Trophoblast cell (in vitro differentiated cells and primary cell): Measurements from ENCODE around the gene LRRC7.

Experiments
- DNase-seq, 2 donors: peaks; one replicate each; pipeline ENCODE4 v3.0.0-alpha.2; 2016
- H2AFZ ChIP-seq: 2 replicates; pipeline ENCODE4 v1.6.1; 2013; ENCODE audit warnings: low read length, moderate library complexity, mild to moderate bottlenecking; ENCODE audit not compliant: insufficient read depth, poor library complexity
- H2AK5ac ChIP-seq: 2 replicates; pipeline ENCODE4 v1.6.1; 2013; ENCODE audit warnings: mild to moderate bottlenecking, low read length
- H2BK120ac ChIP-seq: 2 replicates; pipeline ENCODE4 v1.6.1; 2013; ENCODE audit warnings: low read length, mild to moderate bottlenecking, moderate library complexity; ENCODE audit not compliant: insufficient read depth, poor library complexity
- H2BK12ac ChIP-seq: 2 replicates; pipeline ENCODE4 v1.6.1; 2013; ENCODE audit warnings: mild to moderate bottlenecking, low read length, moderate library complexity
- H2BK5ac ChIP-seq: 2 replicates; pipeline ENCODE4 v1.6.1; 2013; ENCODE audit warnings: low read length, low read depth, moderate library complexity, mild to moderate bottlenecking; ENCODE audit not compliant: poor library complexity
- H3K14ac ChIP-seq: 2 replicates; pipeline ENCODE4 v1.6.1; 2013; ENCODE audit warnings: mild to moderate bottlenecking, low read length
- H3K18ac ChIP-seq: 2 replicates; pipeline ENCODE4 v1.6.1; 2013; ENCODE audit warnings: mild to moderate bottlenecking, low read length
- H3K23ac ChIP-seq: 2 replicates; pipeline ENCODE4 v1.6.1; 2013; ENCODE audit warnings: low read length
- H3K27ac ChIP-seq: 2 replicates; pipeline ENCODE4 v1.5.1; 2013; ENCODE audit warnings: low read depth, mild to moderate bottlenecking, inconsistent platforms, low read length, moderate library complexity
- H3K27me3 ChIP-seq: 2 replicates; pipeline ENCODE4 v1.6.1; 2013; ENCODE audit warnings: inconsistent platforms, mild to moderate bottlenecking, low read length, moderate library complexity; ENCODE audit not compliant: insufficient read depth
- H3K36me3 ChIP-seq, 2 experiments: 1 replicate in 1 of 2; 2 replicates in 1 of 2; pipeline ENCODE4 v1.6.1; 2013; ENCODE audit warnings: low read length in 2 of 2, mild to moderate bottlenecking in 2 of 2, moderate library complexity in 1 of 2; ENCODE audit not compliant: insufficient read depth in 2 of 2, control insufficient read depth in 1 of 2
- H3K4ac ChIP-seq: 2 replicates; pipeline ENCODE4 v1.6.1; 2013; ENCODE audit warnings: low read depth, mild to moderate bottlenecking, low read length, moderate library complexity
- H3K4me1 ChIP-seq, 2 experiments: 1 replicate in 1 of 2; 2 replicates in 1 of 2; pipeline ENCODE4 v1.6.1; 2013; ENCODE audit warnings: low read length in 2 of 2, mild to moderate bottlenecking in 2 of 2, moderate library complexity in 1 of 2; ENCODE audit not compliant: insufficient read depth in 2 of 2, control insufficient read depth in 1 of 2
- H3K4me2 ChIP-seq: 2 replicates; pipeline ENCODE4 v1.6.1; 2013; ENCODE audit warnings: inconsistent platforms, mild to moderate bottlenecking, low read length, moderate library complexity
- H3K4me3 ChIP-seq: 2 replicates; pipeline ENCODE4 v1.5.1; 2013; ENCODE audit warnings: mild to moderate bottlenecking, low read depth, low read length, inconsistent platforms
- H3K79me1 ChIP-seq: one replicate; pipeline ENCODE4 v1.6.1; 2013; ENCODE audit warnings: low read length
- H3K79me2 ChIP-seq: 2 replicates; pipeline ENCODE4 v1.6.1; 2013; ENCODE audit warnings: low read length, mild to moderate bottlenecking; ENCODE audit not compliant: control insufficient read depth, insufficient read depth, poor library complexity
- H3K9ac ChIP-seq: 2 replicates; pipeline ENCODE4 v1.6.1; 2013; ENCODE audit warnings: mild to moderate bottlenecking, low read length
- H3K9me3 ChIP-seq: 2 replicates; pipeline ENCODE4 v1.6.1; 2013; ENCODE audit warnings: low read depth, mild to moderate bottlenecking, control low read depth, inconsistent platforms, low read length; ENCODE audit not compliant: insufficient read depth
- H4K12ac ChIP-seq: 2 replicates; pipeline ENCODE4 v1.6.1; 2013; ENCODE audit warnings: low read depth, mild to moderate bottlenecking, low read length, moderate library complexity
- H4K8ac ChIP-seq: 2 replicates; pipeline ENCODE4 v1.6.1; 2013; ENCODE audit warnings: low read depth, mild to moderate bottlenecking, low read length, moderate library complexity
- H4K91ac ChIP-seq: one replicate; pipeline ENCODE4 v1.6.1; 2013; ENCODE audit warnings: low read depth, mild to moderate bottlenecking, low read length, moderate library complexity
- WGBS: extraction: QIAGEN DNeasy Blood & Tissue Kit; methylation state at CpG from one replicate; pipeline ENCODE4 v1.1.7; 2013; ENCODE audit warnings: missing lambda C conversion rate; ENCODE audit not compliant: insufficient read length, insufficient coverage; ENCODE audit errors: extremely low coverage; 5-methylcytosine and 5-hydroxymethylcytosine counted together

LRRC7 gene

DNA sequence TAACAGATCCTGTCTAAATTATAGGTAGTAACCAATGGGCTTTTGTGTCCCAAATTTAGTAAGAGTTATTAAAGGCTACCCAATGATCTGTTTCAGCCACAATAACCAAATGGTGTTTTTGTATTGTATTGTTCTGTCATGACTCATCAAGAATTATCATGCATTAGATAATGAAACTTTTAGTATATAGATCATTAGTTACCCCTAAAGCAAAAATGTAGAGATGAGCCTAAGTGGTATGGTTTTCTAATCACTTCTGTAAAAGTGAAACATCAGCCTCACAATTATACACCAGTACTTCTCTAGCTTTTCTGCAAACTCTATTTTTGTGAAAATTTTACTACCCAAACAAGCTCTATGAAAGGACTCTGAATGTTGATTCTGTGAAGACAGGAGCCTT, 71.4 kb downstream of the LRRC7 start:
- H2AFZ ChIP-seq: no peak overlapping the region
- no peak overlapping the region for H3K23ac ChIP-seq
- H3K9ac ChIP-seq: no peak overlapping the region
- no peaks in the 10 kb centered on the region for H3K36me3 ChIP-seq
- H2BK5ac ChIP-seq: no peak overlapping the region
- H4K12ac ChIP-seq: no peak overlapping the region
- H3K4ac ChIP-seq: no peak overlapping the region
- H3K18ac ChIP-seq: no peak overlapping the region
- H3K9me3 ChIP-seq: no peaks in the 10 kb centered on the region
- no peak overlapping the region for H3K4me3 ChIP-seq
- no peaks in the 10 kb centered on the region for H3K79me2 ChIP-seq
- H3K27ac ChIP-seq: no peak overlapping the region
- no peaks in the 10 kb centered on the region for H3K27me3 ChIP-seq
- no peak for DNase-seq
- H3K14ac ChIP-seq: no peak overlapping the region
- H2BK12ac ChIP-seq: no peak overlapping the region
- no peak overlapping the region for H4K8ac ChIP-seq
- no peaks in the 10 kb centered on the region for H3K79me1 ChIP-seq
- no peak overlapping the region for H2AK5ac ChIP-seq
- H2BK120ac ChIP-seq: no peak overlapping the region
- H3K4me2 ChIP-seq: no peak overlapping the region
- no peak overlapping the region for H4K91ac ChIP-seq
- no peaks in the 10 kb centered on the region for H3K4me1 ChIP-seq

DNA sequence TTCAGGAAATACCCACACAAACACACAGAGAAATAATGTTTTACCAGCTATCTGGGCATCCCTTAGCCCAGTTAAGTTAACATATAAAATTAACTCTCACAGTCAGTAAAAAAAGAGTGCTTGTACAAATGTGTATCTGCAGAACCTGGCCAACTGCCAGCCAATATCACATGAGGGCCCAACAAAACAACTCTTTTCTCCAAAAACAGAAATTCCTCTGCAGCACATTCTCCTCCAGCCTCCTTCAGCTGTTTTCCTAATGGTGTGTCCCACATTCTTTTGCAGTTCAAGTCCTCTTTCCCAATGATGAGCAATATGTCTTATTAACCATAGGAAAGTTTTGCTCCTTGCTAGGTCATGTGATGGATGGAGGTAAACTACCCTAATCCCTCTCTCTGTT, 75.5 kb downstream of the LRRC7 start:
- H3K27me3 ChIP-seq: no peaks in the 10 kb centered on the region
- H3K36me3 ChIP-seq: no peaks in the 10 kb centered on the region
- H2BK120ac ChIP-seq: no peak overlapping the region
- H3K79me2 ChIP-seq: no peaks in the 10 kb centered on the region
- H3K14ac ChIP-seq: no peak overlapping the region
- no peak overlapping the region for H3K18ac ChIP-seq
- no peak overlapping the region for H2BK5ac ChIP-seq
- no peak overlapping the region for H2AK5ac ChIP-seq
- H4K91ac ChIP-seq: no peak overlapping the region
- H4K12ac ChIP-seq: no peak overlapping the region
- no peaks in the 10 kb centered on the region for H3K79me1 ChIP-seq
- H3K9ac ChIP-seq: no peak overlapping the region
- H3K4ac ChIP-seq: no peak overlapping the region
- no peak overlapping the region for H3K27ac ChIP-seq
- no peaks in the 10 kb centered on the region for H3K9me3 ChIP-seq
- H2AFZ ChIP-seq: no peak overlapping the region
- no peak overlapping the region for H3K4me2 ChIP-seq
- H2BK12ac ChIP-seq: no peak overlapping the region
- H3K4me3 ChIP-seq: no peak overlapping the region
- no peak overlapping the region for H4K8ac ChIP-seq
- DNase-seq: no peak
- no peak overlapping the region for H3K23ac ChIP-seq
- H3K4me1 ChIP-seq: no peaks in the 10 kb centered on the region

DNA sequence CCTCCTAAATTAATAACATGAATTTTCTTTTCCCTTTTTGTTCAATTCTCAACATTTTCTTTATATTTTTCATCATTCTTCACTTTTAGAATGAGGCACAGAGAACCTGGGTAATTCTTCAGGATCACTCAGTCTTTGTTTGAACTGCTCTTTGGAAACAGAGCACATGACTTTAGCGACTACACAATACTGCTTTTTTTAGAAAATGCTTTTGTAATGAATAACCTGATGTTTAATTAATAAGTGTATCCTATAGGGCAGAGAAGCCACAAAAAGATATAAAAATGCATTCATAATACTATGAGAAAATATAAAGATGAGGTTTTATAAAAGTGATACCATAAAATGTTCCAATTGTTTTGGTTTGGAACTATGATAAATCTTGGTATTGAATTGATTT, 77.8 kb downstream of the LRRC7 start:
- Histone ChIP-seq H3K79me2 (no peaks in the 10 kb centered on the region), H2BK120ac (no peak overlapping the region), H2BK5ac (no peak overlapping the region), H3K9me3 (no peaks in the 10 kb centered on the region), H3K4me3 (no peak overlapping the region), H3K4ac (no peak overlapping the region), H3K4me2 (no peak overlapping the region), H3K79me1 (no peaks in the 10 kb centered on the region), H3K9ac (no peak overlapping the region), H3K36me3 (no peaks in the 10 kb centered on the region), H3K18ac (no peak overlapping the region), H3K14ac (no peak overlapping the region), H3K4me1 (no peaks in the 10 kb centered on the region), H3K23ac (no peak overlapping the region), H2BK12ac (no peak overlapping the region), H4K8ac (no peak overlapping the region), H2AFZ (no peak overlapping the region), H3K27me3 (no peaks in the 10 kb centered on the region), H3K27ac (no peak overlapping the region), H4K12ac (no peak overlapping the region), H2AK5ac (no peak overlapping the region), H4K91ac (no peak overlapping the region)
- no CpG with 5 or more reads among the region's 1 CpG for WGBS
- DNase-seq: no peak

DNA sequence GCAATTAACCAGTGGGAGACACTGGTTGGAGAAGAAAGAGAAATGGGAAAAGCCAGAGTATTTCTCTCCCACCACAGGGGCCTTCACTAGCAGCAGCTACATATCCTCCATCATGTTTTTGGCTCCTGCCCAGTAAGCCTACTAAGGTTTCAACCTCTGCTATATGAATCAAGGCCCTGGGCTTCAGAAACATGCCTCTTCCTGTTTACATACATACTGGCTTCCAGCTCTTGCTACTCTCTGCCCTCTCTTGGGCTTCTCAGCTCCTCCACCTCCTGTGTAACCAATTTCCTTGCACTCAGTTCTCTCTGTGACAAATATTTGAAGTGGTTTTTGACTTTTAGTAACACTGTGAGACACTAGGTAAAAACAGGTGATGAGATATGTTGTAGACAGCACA, 80.8 kb downstream of the LRRC7 start:
- peak overlapping the region; percentile 71 for H2AFZ ChIP-seq
- H3K36me3 ChIP-seq: no peaks in the 10 kb centered on the region
- H2AK5ac ChIP-seq: no peak overlapping the region
- H3K14ac ChIP-seq: no peak overlapping the region
- H3K79me1 ChIP-seq: no peaks in the 10 kb centered on the region
- H4K12ac ChIP-seq: no peak overlapping the region
- no peak overlapping the region for H2BK12ac ChIP-seq
- H3K9ac ChIP-seq: no peak overlapping the region
- H3K4me2 ChIP-seq: no peak overlapping the region
- no peaks in the 10 kb centered on the region for H3K9me3 ChIP-seq
- no peak overlapping the region for H3K23ac ChIP-seq
- H3K4me3 ChIP-seq: no peak overlapping the region
- H3K79me2 ChIP-seq: no peaks in the 10 kb centered on the region
- peak overlapping the region; percentile 38 for H4K8ac ChIP-seq
- H3K27me3 ChIP-seq: no peaks in the 10 kb centered on the region
- H3K18ac ChIP-seq: no peak overlapping the region
- H4K91ac ChIP-seq: no peak overlapping the region
- no peak overlapping the region for H3K27ac ChIP-seq
- no peak overlapping the region for H3K4ac ChIP-seq
- H2BK120ac ChIP-seq: no peak overlapping the region
- peaks cover 0 to 5% of the 10 kb centered on the region in 2 experiments for H3K4me1 ChIP-seq
- DNase-seq: no peak
- no peak overlapping the region for H2BK5ac ChIP-seq
